MM.1S (cell line): Measurements from ENCODE around the gene AK4.

Source experiments
- DNase-seq: peaks from one replicate; pipeline ENCODE4 v3.0.0-alpha.2; 2015
- H2AFZ ChIP-seq: fragments of 300-600 bp; sonication (generic); 2 replicates; pipeline ENCODE4 v1.6.0; 2016; ENCODE audit warnings: antibody characterized with exemption, low read length
- H3F3A ChIP-seq: fragments of 300-600 bp; sonication (generic); 2 replicates; pipeline ENCODE4 v1.6.1; 2016; ENCODE audit warnings: mild to moderate bottlenecking, antibody characterized with exemption, low read length, moderate library complexity, mixed read lengths; ENCODE audit not compliant: insufficient read depth
- H3K27ac ChIP-seq: fragments of 300-600 bp; sonication (generic); 2 replicates; pipeline ENCODE4 v1.5.1; 2016; ENCODE audit warnings: mild to moderate bottlenecking, low read length
- H3K27me3 ChIP-seq: fragments of 300-600 bp; sonication (generic); replicated peaks from 2 replicates; pipeline ENCODE4 v1.6.0; 2016; ENCODE audit warnings: low read length; ENCODE audit not compliant: insufficient read depth
- H3K36me3 ChIP-seq: fragments of 300-600 bp; sonication (generic); replicated peaks from 2 replicates; pipeline ENCODE4 v1.6.1; 2016; ENCODE audit warnings: mild to moderate bottlenecking, low read length, mixed read lengths; ENCODE audit not compliant: insufficient read depth
- H3K4me1 ChIP-seq: fragments of 300-600 bp; sonication (generic); 2 replicates; pipeline ENCODE4 v1.6.1; 2016; ENCODE audit warnings: low read length, mixed read lengths
- H3K4me2 ChIP-seq: fragments of 300-600 bp; sonication (generic); 2 replicates; pipeline ENCODE4 v1.6.0; 2016; ENCODE audit warnings: low read depth, low read length
- H3K4me3 ChIP-seq: fragments of 300-600 bp; sonication (generic); 2 replicates; pipeline ENCODE4 v1.5.1; 2016; ENCODE audit warnings: low read length, mixed read lengths
- H3K79me2 ChIP-seq: fragments of 300-600 bp; sonication (generic); 2 replicates; pipeline ENCODE4 v1.6.1; 2016; ENCODE audit warnings: mixed run types, low read length, mixed read lengths
- H3K9ac ChIP-seq: fragments of 300-600 bp; sonication (generic); 2 replicates; pipeline ENCODE4 v1.6.1; 2016; ENCODE audit warnings: low read length, mixed read lengths
- H3K9me2 ChIP-seq: fragments of 300-600 bp; sonication (generic); replicated peaks from 2 replicates; pipeline ENCODE4 v1.6.1; 2016; ENCODE audit warnings: mild to moderate bottlenecking, low read length, mixed read lengths; ENCODE audit not compliant: insufficient read depth
- H3K9me3 ChIP-seq: fragments of 300-600 bp; sonication (generic); replicated peaks from 2 replicates; pipeline ENCODE4 v1.6.1; 2016; ENCODE audit warnings: mild to moderate bottlenecking, low read length, mixed read lengths; ENCODE audit not compliant: insufficient read depth
- H4K20me1 ChIP-seq: fragments of 300-600 bp; sonication (generic); 2 replicates; pipeline ENCODE4 v1.6.1; 2016; ENCODE audit warnings: mild to moderate bottlenecking, low read length, moderate library complexity, mixed read lengths; ENCODE audit not compliant: insufficient read depth
- CTCF ChIP-seq: fragments of 300-600 bp; sonication (generic); IDR thresholded peaks from 2 replicates; pipeline ENCODE4 v1.5.1; 2016; ENCODE audit warnings: antibody characterized with exemption, low read length, mixed read lengths
- EZH2 ChIP-seq: fragments of 300-600 bp; sonication (generic); optimal IDR thresholded peaks from 2 replicates; pipeline ENCODE3; 2017; ENCODE audit warnings: low read depth, mild to moderate bottlenecking, antibody characterized with exemption, low read length, mixed read lengths
- EZH2phosphoT487 ChIP-seq: fragments of 300-600 bp; sonication (generic); IDR thresholded peaks from 2 replicates; pipeline ENCODE4 v1.6.1; 2018; ENCODE audit warnings: antibody characterized with exemption, low read length

AK4 gene

DNA sequence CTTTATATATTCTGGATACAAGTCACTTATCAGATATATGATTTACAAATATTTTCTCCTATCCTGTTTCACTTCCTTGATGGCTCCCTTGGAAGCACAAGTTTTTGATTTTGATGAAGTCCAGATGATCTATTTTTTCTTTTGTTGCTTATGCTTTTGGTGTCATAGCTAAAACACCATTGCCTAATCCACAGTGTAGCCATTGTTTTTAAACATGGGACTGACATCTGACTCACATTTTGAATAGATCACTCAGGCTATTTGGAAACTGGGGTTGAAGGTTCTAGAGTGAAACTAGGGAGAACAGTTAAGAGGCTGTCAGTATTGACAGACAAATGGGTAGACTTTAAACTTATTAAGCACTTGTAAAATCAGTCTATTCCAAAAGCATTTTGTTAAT is 16.6 kb downstream of the AK4 start:
- no peaks in the 10 kb centered on the region for H3K36me3 ChIP-seq
- DNase-seq, result no peak
- H3K27ac ChIP-seq, result no peak overlapping the region
- H4K20me1 ChIP-seq, result no peaks in the 10 kb centered on the region
- H3K4me1 ChIP-seq, result no peaks in the 10 kb centered on the region
- no peaks in the 10 kb centered on the region for H3K9me3 ChIP-seq
- H3K9me2 ChIP-seq, result no peaks in the 10 kb centered on the region
- no peak overlapping the region for H3K4me3 ChIP-seq
- no peaks in the 10 kb centered on the region for H3F3A ChIP-seq
- H3K79me2 ChIP-seq, result no peaks in the 10 kb centered on the region
- no peaks in the 10 kb centered on the region for H3K27me3 ChIP-seq
- no peak overlapping the region for H3K9ac ChIP-seq
- H2AFZ ChIP-seq, result no peak overlapping the region
- no peak overlapping the region for H3K4me2 ChIP-seq
- TF ChIP-seq EZH2phosphoT487, result no peak
- no peak for TF ChIP-seq EZH2
- TF ChIP-seq CTCF, result no peak

- Histone ChIP-seq H3K9me3 (no peaks in the 10 kb centered on the region), H3K9me2 (no peaks in the 10 kb centered on the region), H3K4me3 (no peak overlapping the region), H3K27ac (no peak overlapping the region), H3F3A (no peaks in the 10 kb centered on the region), H3K4me2 (no peak overlapping the region), H4K20me1 (no peaks in the 10 kb centered on the region), H3K27me3 (no peaks in the 10 kb centered on the region), H3K9ac (no peak overlapping the region), H3K36me3 (no peaks in the 10 kb centered on the region), H3K4me1 (no peaks in the 10 kb centered on the region), H3K79me2 (no peaks in the 10 kb centered on the region), H2AFZ (no peak overlapping the region)
- TF ChIP-seq EZH2, result no peak
- no peak for TF ChIP-seq EZH2phosphoT487
- TF ChIP-seq CTCF, result no peak
- no peak for DNase-seq
Observed at GRCh38 chr1:65165269-65165993, 17.4 kb downstream of the AK4 start.

DNA sequence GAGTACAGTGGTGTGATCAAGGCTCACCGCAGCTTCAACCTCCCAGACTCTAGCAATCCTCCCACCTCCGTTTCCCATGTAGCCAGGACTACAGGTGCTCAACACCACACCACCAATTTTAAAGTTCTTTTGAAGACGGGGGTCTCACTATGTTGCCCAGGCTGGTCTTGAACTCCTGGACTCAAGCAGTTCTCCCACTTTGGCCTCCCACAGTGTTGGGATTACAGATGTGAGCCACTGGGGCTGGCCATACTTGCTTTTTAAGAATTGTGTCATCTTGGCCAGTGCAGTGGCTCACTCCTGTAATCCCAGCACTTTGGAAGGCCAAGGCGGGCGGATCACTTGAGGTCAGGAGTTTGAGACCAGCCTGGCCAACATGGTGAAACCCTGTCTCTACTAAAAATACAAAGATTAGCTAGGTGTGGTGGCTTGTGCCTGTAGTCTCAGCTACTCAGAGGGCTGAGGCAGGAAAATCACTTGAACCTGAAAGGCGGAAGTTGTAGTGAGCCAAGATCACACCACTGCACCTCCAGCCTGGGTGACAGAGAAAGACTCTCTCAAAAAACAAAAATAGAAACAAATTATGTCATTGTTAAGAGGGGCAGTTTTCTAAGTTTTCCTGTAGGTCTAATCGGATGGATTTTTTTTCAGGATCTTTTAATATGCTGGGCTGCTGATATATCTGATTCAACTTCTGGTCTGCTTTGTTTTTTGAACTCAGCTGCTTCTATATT is 18.7 kb downstream of the AK4 start:
- Histone ChIP-seq H3K9ac (no peak overlapping the region), H3K4me1 (no peaks in the 10 kb centered on the region), H3K36me3 (no peaks in the 10 kb centered on the region), H3K27ac (no peak overlapping the region), H3K4me2 (no peak overlapping the region), H3K79me2 (no peaks in the 10 kb centered on the region), H2AFZ (no peak overlapping the region), H3K4me3 (no peak overlapping the region), H3F3A (no peaks in the 10 kb centered on the region), H3K9me3 (no peaks in the 10 kb centered on the region), H4K20me1 (no peaks in the 10 kb centered on the region), H3K9me2 (no peaks in the 10 kb centered on the region), H3K27me3 (no peaks in the 10 kb centered on the region)
- TF ChIP-seq EZH2 (no peak), CTCF (no peak), EZH2phosphoT487 (no peak)
- DNase-seq, result no peak
